Type B pancreatic cell (in vitro differentiated cells): ENCODE data around the gene H1-8. TPM values are rescaled to one million over a fixed set of nuclear protein-coding genes. Genes with fewer than 3 reads are reported as not detected.

Experiments
- DNase-seq: peaks from one replicate; pipeline ENCODE4 v3.0.0; 2021; ENCODE audit warnings: mixed read lengths; ENCODE audit not compliant: unreplicated experiment; ENCODE audit errors: extremely low spot score
- H3K27ac Mint-ChIP-seq: 2 replicates; pipeline ENCODE4 v1.8.0; 2021; ENCODE audit warnings: mild to moderate bottlenecking, mixed read lengths
- H3K27me3 Mint-ChIP-seq: 2 replicates; pipeline ENCODE4 v1.8.0; 2021; ENCODE audit warnings: mixed read lengths
- H3K36me3 Mint-ChIP-seq: 2 replicates; pipeline ENCODE4 v1.8.0; 2021; ENCODE audit warnings: mixed read lengths
- H3K4me1 Mint-ChIP-seq: one replicate; pipeline ENCODE4 v1.8.0; 2021; ENCODE audit warnings: mixed read lengths; ENCODE audit not compliant: unreplicated experiment
- H3K4me3 Mint-ChIP-seq: 2 replicates; pipeline ENCODE4 v1.8.0; 2021; ENCODE audit warnings: mild to moderate bottlenecking, mixed read lengths
- H3K9me3 Mint-ChIP-seq: 2 replicates; pipeline ENCODE4 v1.8.0; 2021; ENCODE audit warnings: mixed read lengths
- CTCF ChIP-seq: fragments of 200-600 bp; sonication (generic); conservative IDR thresholded peaks from 2 replicates; pipeline ENCODE4 v1.5.0; 2021; ENCODE audit warnings: antibody characterized with exemption, mild to moderate bottlenecking
- total RNA-seq: library from RNA; stranded (reverse); gene quantifications from 2 replicates; pipeline ENCODE4 v1.2.1, GENCODE V29; 2021; ENCODE audit warnings: low replicate concordance

The H1-8 gene
- total RNA-seq, 1 donor from 2014 or later = not detected

- Mint-ChIP-seq H3K4me1 (peaks cover 21% of the 10 kb centered on the region), H3K27ac (no peak within 1 kb of the TSS), H3K4me3 (no peak within 1 kb of the TSS), H3K36me3 (no peaks in the 10 kb centered on the region), H3K9me3 (no peaks in the 10 kb centered on the region), H3K27me3 (no peaks in the 10 kb centered on the region)
- no peak for TF ChIP-seq CTCF
- DNase-seq = no peak
Observed at GRCh38 chr3:129528589-129529100, 14.3 kb upstream of the H1-8 start, which contains the start of gene RHO. Gene RHO (plus strand): TSS chr3:129528639. CDS start chr3:129528734, 95 bp downstream.

GRCh38 chr3:129529436-129530210 lies 13.4 kb upstream of the H1-8 start:
- H3K27me3 Mint-ChIP-seq = no peaks in the 10 kb centered on the region
- H3K4me3 Mint-ChIP-seq = no peak overlapping the region
- peak overlapping the region; percentile 31 for H3K27ac Mint-ChIP-seq
- H3K9me3 Mint-ChIP-seq = no peaks in the 10 kb centered on the region
- no peak for TF ChIP-seq CTCF
- no peaks in the 10 kb centered on the region for H3K36me3 Mint-ChIP-seq
- no peak for DNase-seq
- peaks cover 30% of the 10 kb centered on the region for H3K4me1 Mint-ChIP-seq

GRCh38 chr3:129530251-129530791 lies 12.7 kb upstream of the H1-8 start:
- no peak for TF ChIP-seq CTCF
- Mint-ChIP-seq H3K9me3 (no peaks in the 10 kb centered on the region), H3K36me3 (no peaks in the 10 kb centered on the region), H3K4me3 (no peak overlapping the region), H3K27me3 (no peaks in the 10 kb centered on the region), H3K4me1 (peaks cover 32% of the 10 kb centered on the region), H3K27ac (peak overlapping the region; percentile 31)
- no peak for DNase-seq

GRCh38 chr3:129530821-129531220 lies 12.2 kb upstream of the H1-8 start:
- Mint-ChIP-seq H3K9me3 (no peaks in the 10 kb centered on the region), H3K36me3 (no peaks in the 10 kb centered on the region), H3K4me3 (no peak overlapping the region), H3K27ac (no peak overlapping the region), H3K4me1 (peaks cover 32% of the 10 kb centered on the region), H3K27me3 (no peaks in the 10 kb centered on the region)
- TF ChIP-seq CTCF = no peak
- no peak for DNase-seq

- Mint-ChIP-seq H3K4me3 (no peak overlapping the region), H3K4me1 (peaks cover 27% of the 10 kb centered on the region), H3K27me3 (no peaks in the 10 kb centered on the region), H3K27ac (no peak overlapping the region), H3K36me3 (no peaks in the 10 kb centered on the region), H3K9me3 (no peaks in the 10 kb centered on the region)
- no peak for DNase-seq
- no peak for TF ChIP-seq CTCF
Observed at GRCh38 chr3:129531699-129532098, 11.3 kb upstream of the H1-8 start.
